Adipocyte (in vitro differentiated cells): ENCODE data around the gene ZSCAN26.
"Not testable (repeated sequence)": the region's sequence is repeated elsewhere in the genome, so short reads cannot be mapped to it uniquely, and the experiment has no call there.

Experiments
- DNase-seq: peaks from one replicate; pipeline ENCODE4 v3.0.0-alpha.2; 2015; ENCODE audit warnings: low read depth
- H3K27me3 ChIP-seq: replicated peaks from 2 replicates; pipeline ENCODE4 v1.7.0; 2013; ENCODE audit warnings: mild to moderate bottlenecking, low read length, moderate library complexity; ENCODE audit not compliant: control insufficient read depth, insufficient read depth
- H3K36me3 ChIP-seq: 2 replicates; pipeline ENCODE4 v1.7.0; 2013; ENCODE audit warnings: low read length, mild to moderate bottlenecking, moderate library complexity; ENCODE audit not compliant: control insufficient read depth, insufficient read depth, severe bottlenecking
- H3K4me1 ChIP-seq: 2 replicates; pipeline ENCODE4 v1.7.0; 2013; ENCODE audit warnings: mild to moderate bottlenecking, low read length, moderate library complexity; ENCODE audit not compliant: control insufficient read depth, insufficient read depth
- H3K4me3 ChIP-seq: 2 replicates; pipeline ENCODE4 v1.7.0; 2013; ENCODE audit warnings: mild to moderate bottlenecking, low read length, moderate library complexity
- H3K9ac ChIP-seq: 2 replicates; pipeline ENCODE4 v1.7.0; 2013; ENCODE audit warnings: mild to moderate bottlenecking, low read length, moderate library complexity
- H3K9me3 ChIP-seq: 2 replicates; pipeline ENCODE4 v1.7.0; 2013; ENCODE audit warnings: mild to moderate bottlenecking, low read length, moderate library complexity; ENCODE audit not compliant: control insufficient read depth

ZSCAN26 gene

DNA sequence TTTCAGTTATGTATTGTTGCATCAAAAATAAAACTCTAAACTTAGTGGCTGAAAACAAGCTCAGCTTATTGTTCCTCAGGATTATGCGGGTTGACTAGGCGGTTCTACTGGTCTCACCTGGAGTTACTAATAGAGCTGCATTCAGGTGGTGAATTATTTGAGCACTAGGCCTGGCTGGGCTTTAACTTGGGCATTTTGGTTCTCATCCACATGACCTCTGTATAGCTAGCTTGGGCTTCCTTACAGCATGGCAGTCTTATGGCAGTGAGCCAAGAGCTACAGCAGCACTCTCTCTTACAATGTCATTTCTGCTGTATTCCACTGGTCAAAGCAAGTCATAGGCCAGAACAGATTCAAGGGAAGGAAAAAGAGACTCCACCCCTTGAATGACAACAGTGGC is 16.0 kb downstream of the ZSCAN26 start:
- H3K9ac ChIP-seq = no peak overlapping the region
- H3K9me3 ChIP-seq = peaks cover 5% of the 10 kb centered on the region
- H3K4me1 ChIP-seq = peaks cover 17% of the 10 kb centered on the region
- DNase-seq = no peak
- H3K36me3 ChIP-seq = peaks cover 32% of the 10 kb centered on the region
- no peaks in the 10 kb centered on the region for H3K27me3 ChIP-seq
- no peak overlapping the region for H3K4me3 ChIP-seq

DNA sequence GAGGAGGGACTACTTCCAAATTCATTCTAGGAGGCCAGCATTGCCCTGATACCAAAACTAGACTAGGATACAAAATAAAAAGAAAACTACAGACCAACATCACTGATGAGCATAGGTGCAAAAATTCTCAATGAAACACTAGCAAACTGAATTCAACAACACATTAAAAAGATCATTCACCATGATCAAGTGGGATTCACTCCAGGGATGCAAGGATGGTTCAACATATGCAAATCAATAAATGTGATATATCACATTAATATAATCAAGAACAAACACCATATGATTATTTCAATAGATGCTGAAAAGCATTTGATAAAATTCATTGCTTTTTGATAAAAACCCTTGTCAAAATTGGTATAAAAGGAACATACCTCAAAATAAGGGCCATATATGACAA is 24.6 kb downstream of the ZSCAN26 start:
- DNase-seq = no peak
- peaks cover 26% of the 10 kb centered on the region for H3K36me3 ChIP-seq
- H3K27me3 ChIP-seq = no peaks in the 10 kb centered on the region
- no peaks in the 10 kb centered on the region for H3K4me1 ChIP-seq
- H3K9me3 ChIP-seq = no peaks in the 10 kb centered on the region
- H3K4me3 ChIP-seq = no peak overlapping the region
- H3K9ac ChIP-seq = no peak overlapping the region

DNA sequence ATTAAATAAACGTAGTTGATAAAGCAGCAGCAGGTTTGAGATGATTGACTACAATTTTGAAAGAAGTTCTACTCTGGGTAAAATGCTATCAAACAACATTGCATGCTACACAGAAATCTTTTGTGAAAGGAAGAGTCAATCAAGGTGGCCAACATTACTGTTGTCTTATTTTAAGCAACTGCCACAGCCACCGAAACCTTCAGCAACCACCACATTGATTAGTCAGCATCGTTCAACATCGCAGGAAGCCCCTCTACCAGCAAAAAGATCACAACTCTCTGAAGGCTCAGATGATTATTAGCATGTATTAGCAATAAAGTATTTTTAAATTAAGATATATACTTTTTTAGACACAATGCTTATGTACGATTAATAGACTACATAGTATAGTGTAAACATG is 28.4 kb downstream of the ZSCAN26 start:
- H3K36me3 ChIP-seq = peaks cover 16% of the 10 kb centered on the region
- no peaks in the 10 kb centered on the region for H3K4me1 ChIP-seq
- H3K27me3 ChIP-seq = no peaks in the 10 kb centered on the region
- no peak for DNase-seq
- H3K4me3 ChIP-seq = no peak overlapping the region
- no peak overlapping the region for H3K9ac ChIP-seq
- H3K9me3 ChIP-seq = no peaks in the 10 kb centered on the region

DNA sequence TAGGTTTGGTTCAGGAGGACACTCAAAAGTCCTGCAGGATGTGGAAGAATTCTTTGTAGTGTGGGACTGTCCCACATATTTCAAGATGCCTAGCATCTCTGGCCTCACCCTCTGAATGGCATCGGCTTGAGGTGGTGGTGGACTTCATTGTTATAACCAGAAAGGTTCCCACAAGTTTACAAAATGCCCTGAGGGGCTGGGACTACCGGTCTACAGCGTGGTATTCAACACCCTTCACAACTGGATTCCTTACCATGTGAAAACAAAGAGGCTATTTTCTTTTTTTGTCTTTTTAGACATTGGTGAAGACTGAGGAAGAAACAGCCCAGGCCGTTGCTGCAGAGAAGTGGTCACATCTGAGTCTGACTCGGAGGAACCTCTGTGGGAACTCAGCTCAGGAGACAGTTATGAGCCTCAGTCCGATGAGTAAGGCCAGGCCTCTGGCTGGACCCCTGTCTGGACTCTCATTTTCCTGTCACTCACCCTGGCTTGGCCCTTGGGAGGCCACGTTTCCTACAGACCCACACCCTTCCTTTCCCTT is 29.6 kb downstream of the ZSCAN26 start:
- H3K36me3 ChIP-seq = peaks cover 25% of the 10 kb centered on the region
- no peaks in the 10 kb centered on the region for H3K9me3 ChIP-seq
- H3K4me1 ChIP-seq = no peaks in the 10 kb centered on the region
- no peak overlapping the region for H3K9ac ChIP-seq
- no peak for DNase-seq
- H3K4me3 ChIP-seq = no peak overlapping the region
- H3K27me3 ChIP-seq = no peaks in the 10 kb centered on the region

DNA sequence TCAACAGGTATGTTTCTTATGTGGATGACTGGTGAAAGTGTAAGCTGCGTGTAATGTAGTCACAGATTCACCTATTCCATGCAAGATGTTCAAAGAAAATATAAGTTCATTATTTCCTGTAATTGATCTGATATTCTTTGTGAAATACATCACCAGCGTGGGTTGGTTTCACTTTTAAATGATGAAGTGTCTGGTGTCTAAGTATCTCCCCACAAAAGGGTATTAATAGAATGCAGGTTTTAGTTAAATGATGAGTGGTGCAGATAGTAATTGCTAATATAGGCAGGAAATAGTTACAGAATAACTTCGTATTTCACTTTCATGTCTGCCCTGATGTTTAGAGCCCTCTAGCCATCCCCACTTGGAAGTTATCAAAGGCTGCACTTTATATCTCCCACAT is 36.6 kb downstream of the ZSCAN26 start:
- no peak overlapping the region for H3K9ac ChIP-seq
- no peak for DNase-seq
- H3K4me3 ChIP-seq = no peak overlapping the region
- H3K36me3 ChIP-seq = peaks cover 11% of the 10 kb centered on the region
- no peaks in the 10 kb centered on the region for H3K4me1 ChIP-seq
- H3K9me3 ChIP-seq = no peaks in the 10 kb centered on the region
- H3K27me3 ChIP-seq = no peaks in the 10 kb centered on the region

DNA sequence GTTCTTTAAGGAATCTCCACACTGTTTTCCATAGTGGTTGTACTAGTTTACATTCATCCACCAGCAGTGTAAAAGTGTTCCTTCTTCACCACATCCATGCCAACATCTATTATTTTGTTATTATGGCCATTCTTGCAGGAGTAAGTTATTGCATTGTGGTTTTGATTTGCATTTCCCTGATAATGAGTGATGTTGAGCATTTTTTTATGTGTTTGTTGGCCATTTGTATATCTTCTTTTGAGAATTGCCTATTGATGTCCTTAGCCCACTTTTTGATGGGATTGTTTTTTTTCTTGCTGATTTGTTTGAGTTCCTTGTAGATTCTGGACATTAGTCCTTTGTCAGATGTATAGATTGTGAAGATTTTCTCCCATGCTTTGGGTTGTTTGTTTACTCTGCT is 39.4 kb downstream of the ZSCAN26 start:
- not testable (repeated sequence) for H3K4me1 ChIP-seq, H3K36me3 ChIP-seq, H3K27me3 ChIP-seq, H3K9ac ChIP-seq, H3K9me3 ChIP-seq, H3K4me3 ChIP-seq, DNase-seq

DNA sequence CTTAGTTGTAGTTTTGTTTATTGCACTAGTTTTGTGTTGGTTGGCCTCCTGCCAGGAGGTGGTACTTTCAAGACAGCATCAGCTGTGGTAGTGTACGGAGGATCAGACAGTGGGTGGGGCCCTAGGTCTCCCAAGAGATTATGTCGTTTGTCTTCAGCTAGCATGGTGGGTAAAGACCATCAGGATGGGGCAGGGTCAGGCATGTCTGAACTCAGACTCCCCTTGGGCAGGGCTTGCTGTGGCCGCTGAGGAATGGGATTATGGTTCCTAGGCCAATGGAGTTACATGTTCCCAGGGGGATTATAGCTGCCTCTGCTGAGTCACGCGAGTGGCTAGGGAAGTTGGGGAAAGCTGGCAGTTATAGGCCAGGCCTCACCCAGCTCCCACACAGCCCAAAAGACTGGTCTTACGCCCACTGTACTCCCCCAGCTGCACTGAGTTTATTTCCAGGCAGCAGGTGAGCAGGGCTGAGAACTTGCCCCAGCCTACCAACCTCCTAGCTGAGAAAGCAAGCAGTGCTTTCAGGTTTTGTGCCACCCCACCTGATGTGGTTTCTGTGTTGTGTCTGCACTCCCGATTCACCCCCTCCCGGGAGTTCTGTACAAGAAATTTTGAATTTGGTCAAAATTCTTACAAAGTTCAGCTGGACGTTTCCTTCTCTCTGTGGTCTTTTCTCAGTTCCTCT is 44.3 kb downstream of the ZSCAN26 start:
- H3K9me3 ChIP-seq = no peaks in the 10 kb centered on the region
- DNase-seq = no peak
- H3K4me1 ChIP-seq = no peaks in the 10 kb centered on the region

DNA sequence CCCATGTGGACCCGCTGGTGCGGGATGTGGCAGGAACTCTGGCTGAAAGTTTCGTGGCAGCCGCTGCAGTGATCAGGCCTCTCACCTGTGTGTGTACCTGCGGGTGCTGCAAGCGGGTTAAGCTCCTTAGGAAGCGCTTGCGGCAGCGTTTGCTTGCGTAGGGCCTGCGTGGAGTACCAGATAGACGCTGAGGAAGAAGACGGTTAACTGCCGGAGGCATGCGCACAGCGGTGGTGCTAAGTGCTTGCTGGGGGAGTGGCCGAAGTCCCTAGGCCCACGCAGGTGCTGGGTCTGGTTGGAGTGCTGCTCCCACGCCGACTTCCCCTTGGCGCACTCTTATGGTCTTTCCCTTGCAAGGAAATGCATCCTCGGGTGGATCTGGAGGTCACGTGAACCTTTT is 46.0 kb downstream of the ZSCAN26 start:
- H3K36me3 ChIP-seq = no peaks in the 10 kb centered on the region
- H3K9me3 ChIP-seq = no peaks in the 10 kb centered on the region
- no peak overlapping the region for H3K4me3 ChIP-seq
- H3K27me3 ChIP-seq = no peaks in the 10 kb centered on the region
- H3K4me1 ChIP-seq = no peaks in the 10 kb centered on the region
- no peak for DNase-seq
- H3K9ac ChIP-seq = no peak overlapping the region

More for the DNA sequence above, 44.3 kb downstream of the ZSCAN26 start:
- no peak overlapping the region for H3K9ac ChIP-seq
- no peaks in the 10 kb centered on the region for H3K27me3 ChIP-seq
- H3K4me3 ChIP-seq = no peak overlapping the region
- H3K36me3 ChIP-seq = no peaks in the 10 kb centered on the region

DNA sequence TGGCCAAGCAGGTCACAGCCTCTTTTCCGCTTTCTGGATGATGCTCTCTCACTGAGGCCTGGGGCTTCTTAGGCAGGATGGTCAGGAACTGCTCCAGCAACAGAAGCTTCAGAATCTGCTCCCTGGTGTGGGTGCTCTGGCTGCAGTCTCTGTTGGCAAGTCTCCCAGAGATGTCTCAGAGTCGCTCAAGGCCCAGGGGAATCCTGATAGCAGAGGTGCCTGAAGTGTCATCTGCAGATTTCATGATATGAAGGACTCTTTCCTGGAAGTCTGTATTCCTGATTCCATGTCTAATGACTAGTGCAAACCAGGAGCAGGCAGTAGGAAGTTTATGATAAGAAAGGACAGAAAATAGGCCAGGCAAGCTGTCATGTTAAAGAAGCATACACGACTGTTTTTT is 48.7 kb downstream of the ZSCAN26 start:
- Histone ChIP-seq H3K4me1 (no peaks in the 10 kb centered on the region), H3K4me3 (no peak overlapping the region), H3K9me3 (no peaks in the 10 kb centered on the region), H3K9ac (no peak overlapping the region), H3K36me3 (no peaks in the 10 kb centered on the region), H3K27me3 (no peaks in the 10 kb centered on the region)
- no peak for DNase-seq

DNA sequence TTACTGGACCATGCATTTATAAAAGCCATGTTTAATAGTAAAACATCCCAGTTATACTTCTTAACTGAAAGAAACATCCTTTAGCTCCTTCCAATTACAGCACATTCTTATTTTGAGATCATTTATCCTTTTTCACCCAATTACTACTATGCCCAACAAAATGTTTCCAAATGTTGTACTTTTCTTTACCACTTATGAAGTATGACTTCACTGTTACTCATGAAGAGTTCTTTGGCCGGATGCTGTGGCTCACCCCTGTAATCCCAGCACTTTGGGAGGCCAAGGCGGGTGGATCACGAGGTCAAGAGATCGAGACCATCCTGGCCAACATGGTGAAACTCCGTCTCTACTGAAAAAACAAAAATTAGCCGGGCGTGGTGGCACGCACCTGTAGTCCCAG is 50.9 kb downstream of the ZSCAN26 start:
- not testable (repeated sequence) for DNase-seq, H3K36me3 ChIP-seq, H3K27me3 ChIP-seq, H3K9me3 ChIP-seq, H3K4me1 ChIP-seq, H3K4me3 ChIP-seq, H3K9ac ChIP-seq

DNA sequence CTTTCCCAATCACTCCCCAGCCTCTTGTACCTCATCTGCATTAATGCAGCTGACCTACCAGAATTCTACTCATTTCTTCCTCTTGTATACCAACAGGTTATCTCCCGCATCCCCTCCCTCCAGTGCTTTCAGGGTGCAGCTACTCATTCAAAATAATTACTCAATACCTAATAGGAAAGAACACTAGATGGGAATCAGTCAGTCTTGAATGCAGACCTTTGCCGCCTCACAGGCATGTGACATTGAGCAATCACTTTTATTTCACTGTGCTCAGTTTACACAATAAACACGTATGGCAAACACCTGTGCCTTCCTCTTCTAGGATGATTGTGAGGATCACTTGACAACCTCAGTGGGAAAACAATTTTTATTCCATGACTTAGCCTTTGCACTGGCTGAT is 55.7 kb downstream of the ZSCAN26 start:
- H3K9me3 ChIP-seq = peaks cover 39% of the 10 kb centered on the region
- H3K4me1 ChIP-seq = no peaks in the 10 kb centered on the region
- DNase-seq = no peak
- H3K4me3 ChIP-seq = no peak overlapping the region
- H3K36me3 ChIP-seq = peaks cover 22% of the 10 kb centered on the region
- no peak overlapping the region for H3K9ac ChIP-seq
- no peaks in the 10 kb centered on the region for H3K27me3 ChIP-seq
